CD14-positive monocyte (primary cell): Measurements from ENCODE around the gene NLK. TPM values are rescaled to one million over a fixed set of nuclear protein-coding genes. Genes with fewer than 3 reads are reported as not detected.

Source experiments
- DNase-seq, 3 donors: peaks; one replicate each; pipeline ENCODE4 v3.0.0-alpha.2; 2011 to 2022
- H2AFZ ChIP-seq: 2 replicates; pipeline ENCODE4 v1.6.0; 2012; ENCODE audit warnings: mild to moderate bottlenecking, low read depth, low read length, inconsistent platforms; ENCODE audit not compliant: insufficient read depth, poor library complexity, severe bottlenecking
- H3K27ac ChIP-seq, 2 donors: 1 replicate in 1 of 2; 2 replicates in 1 of 2; pipeline ENCODE4 v1.5.1; 2012 to 2013; ENCODE audit warnings: low read length in 2 of 2, control low read depth in 1 of 2, inconsistent platforms in 1 of 2, low read depth in 1 of 2, mild to moderate bottlenecking in 1 of 2
- H3K27me3 ChIP-seq, 2 donors: one replicate each; pipeline versions ENCODE4 v1.6.0 to v1.6.1; 2011 to 2013; ENCODE audit warnings: low read length in 2 of 2; ENCODE audit not compliant: control insufficient read depth in 2 of 2, insufficient read depth in 2 of 2
- H3K36me3 ChIP-seq, 2 donors: replicated peaks in 1 of 2; 1 replicate in 1 of 2; 2 replicates in 1 of 2; pipeline versions ENCODE4 v1.5.1 to v1.6.1; 2012 to 2013; ENCODE audit warnings: low read length in 2 of 2, control low read depth in 1 of 2, inconsistent platforms in 1 of 2, mild to moderate bottlenecking in 1 of 2; ENCODE audit not compliant: insufficient read depth in 2 of 2, control insufficient read depth in 1 of 2
- H3K4me1 ChIP-seq, 2 donors: 1 replicate in 1 of 2; 2 replicates in 1 of 2; pipeline versions ENCODE4 v1.5.1 to v1.6.1; 2012 to 2013; ENCODE audit warnings: low read length in 2 of 2, control low read depth in 1 of 2, inconsistent platforms in 1 of 2, mild to moderate bottlenecking in 1 of 2, moderate library complexity in 1 of 2; ENCODE audit not compliant: insufficient read depth in 2 of 2, control insufficient read depth in 1 of 2
- H3K4me2 ChIP-seq: replicated peaks from 2 replicates; pipeline ENCODE3; 2012; ENCODE audit warnings: low read length, moderate library complexity, mild to moderate bottlenecking; ENCODE audit not compliant: poor library complexity, severe bottlenecking; ENCODE audit errors: extremely low read depth
- H3K4me3 ChIP-seq, 3 experiments: fragments of 200-600 bp in 1 of 3; sonication (generic) in 1 of 3; replicated peaks in 1 of 3; 1 replicate in 2 of 3; 2 replicates in 1 of 3; pipeline ENCODE4 v1.5.1; 2011 to 2013; ENCODE audit warnings: low read length in 3 of 3, mild to moderate bottlenecking in 3 of 3, control low read depth in 2 of 3, low read depth in 2 of 3, inconsistent platforms in 1 of 3, moderate library complexity in 1 of 3
- H3K79me2 ChIP-seq: 2 replicates; pipeline ENCODE4 v1.6.0; 2012; ENCODE audit warnings: mild to moderate bottlenecking, control low read depth, inconsistent platforms, low read length, moderate library complexity; ENCODE audit not compliant: insufficient read depth
- H3K9ac ChIP-seq: 2 replicates; pipeline ENCODE4 v1.6.0; 2017; ENCODE audit warnings: low read length, mild to moderate bottlenecking; ENCODE audit not compliant: insufficient read depth, poor library complexity, severe bottlenecking
- H3K9me3 ChIP-seq, 2 donors: replicated peaks in 1 of 2; 1 replicate in 1 of 2; 2 replicates in 1 of 2; pipeline versions ENCODE4 v1.5.1 to v1.6.1; 2012 to 2013; ENCODE audit warnings: low read length in 2 of 2, control low read depth in 1 of 2; ENCODE audit not compliant: control insufficient read depth in 1 of 2, insufficient read depth in 1 of 2
- H4K20me1 ChIP-seq: 2 replicates; pipeline ENCODE4 v1.6.0; 2012; ENCODE audit warnings: mild to moderate bottlenecking, low read length, control low read depth, moderate library complexity; ENCODE audit not compliant: insufficient read depth
- H3K27ac Mint-ChIP-seq, 7 donors: one replicate each; pipeline ENCODE4 v1.8.0; 2020; ENCODE audit warnings: mild to moderate bottlenecking in 7 of 7, mixed read lengths in 7 of 7, moderate library complexity in 6 of 7, inconsistent platforms in 2 of 7
- H3K27me3 Mint-ChIP-seq, 3 donors: one replicate each; pipeline ENCODE4 v1.8.0; 2021 to 2022; ENCODE audit warnings: low read depth in 3 of 3, mild to moderate bottlenecking in 3 of 3, mixed read lengths in 3 of 3, moderate library complexity in 3 of 3, inconsistent platforms in 1 of 3
- H3K36me3 Mint-ChIP-seq, 2 donors: one replicate each; pipeline ENCODE4 v1.8.0; 2020; ENCODE audit warnings: mixed read lengths in 2 of 2, inconsistent platforms in 1 of 2, mild to moderate bottlenecking in 1 of 2
- H3K4me1 Mint-ChIP-seq: one replicate; pipeline ENCODE4 v1.8.0; 2020; ENCODE audit warnings: mild to moderate bottlenecking, mixed read lengths
- H3K4me3 Mint-ChIP-seq, 2 donors: one replicate each; pipeline ENCODE4 v1.8.0; 2020; ENCODE audit warnings: mild to moderate bottlenecking in 2 of 2, mixed read lengths in 2 of 2, moderate library complexity in 1 of 2
- H3K9me3 Mint-ChIP-seq, 7 donors: one replicate each; pipeline ENCODE4 v1.8.0; 2020 to 2022; ENCODE audit warnings: mixed read lengths in 7 of 7, mild to moderate bottlenecking in 6 of 7, moderate library complexity in 6 of 7, inconsistent platforms in 2 of 7
- CTCF ChIP-seq: fragments of 200-600 bp; IDR thresholded peaks from one replicate; pipeline ENCODE4 v1.8.0; 2022; ENCODE audit warnings: antibody characterized with exemption, mild to moderate bottlenecking
- WGBS: methylation state at CpG from one replicate; pipeline ENCODE4 v1.1.5; 2013; ENCODE audit warnings: missing lambda C conversion rate; ENCODE audit not compliant: insufficient coverage; 5-methylcytosine and 5-hydroxymethylcytosine counted together
- intact Hi-C, 2 donors: fragments of 100-400 bp; cut with micrococcal nuclease; formaldehyde crosslinking; loops; one replicate each; pipeline versions ENCODE4 v1.15.0 to v1.15.1; 2023
- polyA plus RNA-seq, 3 donors: library from polyadenylated mRNA; depleted of rRNA in 1 of 3; unstranded in 2 of 3; stranded (reverse) in 1 of 3; fragments of 300-500 nt in 2 of 3; fragments of >200 nt in 1 of 3; fragmentation: Illumina TruSeq in 2 of 3; gene quantifications; 1 replicate in 2 of 3; 2 replicates in 1 of 3; pipeline ENCODE4 v1.2.3, GENCODE V29; 2012 to 2021

NLK gene
- polyA plus RNA-seq, 3 donors, result 1.7 to 6.5 (median 2.0) TPM

DNA sequence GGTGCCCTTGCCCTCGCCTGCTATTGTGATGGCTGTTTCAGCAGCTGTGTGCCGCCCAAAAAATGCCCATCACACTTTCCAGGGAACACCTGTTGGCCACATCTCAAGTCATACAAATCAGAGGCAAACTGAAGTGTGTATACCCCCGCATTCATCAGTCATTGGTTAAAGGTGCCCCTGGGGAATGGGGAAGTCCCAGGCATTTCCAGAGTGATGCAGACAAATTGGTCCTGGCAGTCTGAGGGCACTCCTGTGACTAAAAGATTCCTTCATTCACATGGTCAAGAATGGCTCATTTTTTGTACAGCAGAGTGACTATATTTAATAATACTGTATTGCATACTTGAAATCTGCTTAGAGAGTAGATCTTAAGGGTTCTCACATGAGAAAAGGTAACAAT lies 173.6 kb downstream of the NLK start:
- Mint-ChIP-seq H3K4me3 (no peak overlapping the region), H3K27me3 (peaks cover 2 to 7% (median 4%) of the 10 kb centered on the region in 3 donors), H3K4me1 (peaks cover 6% of the 10 kb centered on the region), H3K36me3 (no peaks in the 10 kb centered on the region), H3K27ac (no peak overlapping the region), H3K9me3 (peaks cover 0 to 12% (median 7%) of the 10 kb centered on the region in 7 donors)
- Histone ChIP-seq H3K27me3 (no peaks in the 10 kb centered on the region), H3K79me2 (no peaks in the 10 kb centered on the region), H3K9me3 (peaks cover 0 to 12% of the 10 kb centered on the region in 2 donors), H3K27ac (no peak overlapping the region), H2AFZ (no peak overlapping the region), H3K36me3 (no peaks in the 10 kb centered on the region), H3K4me1 (no peaks in the 10 kb centered on the region), H4K20me1 (no peaks in the 10 kb centered on the region), H3K4me2 (no peak overlapping the region), H3K9ac (no peak overlapping the region), H3K4me3 (no peak overlapping the region)
- no CpG with 5 or more reads among the region's 3 CpGs for WGBS
- TF ChIP-seq CTCF, result no peak
- intact Hi-C loops, result no loop called here
- DNase-seq, result no peak

DNA sequence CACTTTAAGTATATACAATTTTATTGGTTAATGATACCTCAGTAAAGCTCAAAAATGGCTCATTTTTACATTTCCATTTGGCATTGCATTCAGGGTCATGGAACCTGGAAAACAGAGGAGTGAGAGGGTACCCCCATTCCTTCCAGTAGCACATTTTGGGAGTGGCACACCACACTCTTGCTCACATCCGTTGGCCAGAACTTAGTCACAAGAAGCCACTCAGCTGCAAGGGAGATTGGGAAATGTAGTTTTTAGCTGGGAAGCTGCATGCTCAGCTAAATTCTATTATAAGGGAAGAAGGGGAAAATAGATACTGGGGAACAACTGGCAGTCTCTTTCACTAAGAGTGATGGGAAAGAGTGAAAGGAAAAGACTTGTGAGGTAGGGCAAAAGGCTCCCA lies 174.1 kb downstream of the NLK start:
- H3K79me2 ChIP-seq, result no peaks in the 10 kb centered on the region
- no peaks in the 10 kb centered on the region for H3K27me3 ChIP-seq
- peaks cover 0 to 8% (median 3%) of the 10 kb centered on the region in 7 donors for H3K9me3 Mint-ChIP-seq
- H3K4me3 Mint-ChIP-seq, result no peak overlapping the region
- no peak overlapping the region for H2AFZ ChIP-seq
- H3K4me3 ChIP-seq, result no peak overlapping the region
- no peaks in the 10 kb centered on the region for H3K36me3 ChIP-seq
- intact Hi-C loops, result no loop called here
- H3K4me1 Mint-ChIP-seq, result peaks cover 6% of the 10 kb centered on the region
- H3K9me3 ChIP-seq, result peaks cover 0 to 7% of the 10 kb centered on the region in 2 donors
- no CpG with 5 or more reads among the region's 1 CpG for whole genome bisulfite sequencing
- no peaks in the 10 kb centered on the region for H3K4me1 ChIP-seq
- H3K4me2 ChIP-seq, result no peak overlapping the region
- no peak overlapping the region for H3K9ac ChIP-seq
- no peak overlapping the region for H3K27ac ChIP-seq
- no peaks in the 10 kb centered on the region for H3K36me3 Mint-ChIP-seq
- DNase-seq, result peak in 1 of 3 donors; percentile 21
- H4K20me1 ChIP-seq, result no peaks in the 10 kb centered on the region
- peaks cover 1 to 7% (median 4%) of the 10 kb centered on the region in 3 donors for H3K27me3 Mint-ChIP-seq
- TF ChIP-seq CTCF, result no peak
- no peak overlapping the region for H3K27ac Mint-ChIP-seq
